ENCODE data around the gene URB2. TPM values are rescaled to one million over a fixed set of nuclear protein-coding genes. Genes with fewer than 3 reads are reported as not detected.

The URB2 gene
- total and polyA plus RNA-seq, 10 of the 15 experiments (the other 5 are each of a cell fraction or from before 2014, with no cell fraction given): 2.7 to 24.0 (median 16.9) TPM

GRCh38 chr1:229608590-229608989, 17.5 kb upstream of the URB2 start:
- Histone ChIP-seq H4K20me1 (ENCODE audit: control insufficient read depth, insufficient read depth) (no peaks in the 10 kb centered on the region), H3K36me3 (ENCODE audit: control insufficient read depth in 2 of 2, insufficient read depth in 2 of 2, low read length in 1 of 2) (peaks cover 15 to 30% of the 10 kb centered on the region in 2 experiments), H3K27me3 (replicated peaks in 1 of 2; ENCODE audit: control insufficient read depth in 2 of 2, insufficient read depth in 2 of 2, low read length in 1 of 2) (no peaks in the 10 kb centered on the region), H3K4me1 (ENCODE audit: control insufficient read depth, insufficient read depth, low read length) (no peaks in the 10 kb centered on the region), H3K27ac (ENCODE audit: control insufficient read depth, insufficient read depth) (no peak overlapping the region), H3K4me3 (no peak overlapping the region), H2AFZ (ENCODE audit: control insufficient read depth, low read depth, low read length) (no peak overlapping the region), H3K79me2 (ENCODE audit: control insufficient read depth, insufficient read depth, low read length) (no peaks in the 10 kb centered on the region), H3K9ac (ENCODE audit: control insufficient read depth, insufficient read depth, low read length) (no peak overlapping the region), H3K4me2 (ENCODE audit: control insufficient read depth, insufficient read depth) (no peak overlapping the region), H3K9me3 (replicated peaks; ENCODE audit: control insufficient read depth, insufficient read depth, low read length) (no peaks in the 10 kb centered on the region)
- CTCF ChIA-PET: no interaction called here
- no TSS peak for BruUV-seq (replicated peaks)
- POLR2A ChIA-PET: no interaction called here
- WGBS (ENCODE audit: insufficient coverage, insufficient replicate concordance, low lambda C conversion rate, missing lambda C conversion rate): 100% methylated on average over 2 of the region's 2 CpGs
- in situ Hi-C loops (cut with MboI): no loop called here
- DNase-seq (ENCODE audit: low read depth, low spot score): no peak
- RAD21 ChIA-PET (ENCODE audit: unreplicated experiment): no interaction called here
- no peak for FAIRE-seq
- TF ChIP-seq E4F1 (IDR thresholded peaks at IDR 0.05; ENCODE audit: borderline replicate concordance, partially characterized antibody) (no peak), POLR2AphosphoS2 (IDR thresholded peaks at IDR 0.05; ENCODE audit: low read depth, low read length) (no peak), POLR2AphosphoS5 (IDR thresholded peaks at IDR 0.05; ENCODE audit: low read length) (no peak), PAX8 (IDR thresholded peaks at IDR 0.05) (no peak), CHD4 (IDR thresholded peaks at IDR 0.05) (no peak), KAT2A (conservative IDR thresholded peaks at IDR 0.05; ENCODE audit: control insufficient read depth, low read depth, low read length) (no peak), NFYA (IDR thresholded peaks at IDR 0.05; ENCODE audit: borderline replicate concordance, low read depth, low read length) (no peak)
- intact Hi-C loops (cut with micrococcal nuclease; ENCODE audit: unreplicated experiment): no loop called here
- no peak for ATAC-seq
- SMC1A ChIA-PET (ENCODE audit: uncharacterized antibody, unreplicated experiment): no interaction called here

All from GM12878 (cell line).